ENCODE results near the gene DPYD.

DPYD gene

DNA sequence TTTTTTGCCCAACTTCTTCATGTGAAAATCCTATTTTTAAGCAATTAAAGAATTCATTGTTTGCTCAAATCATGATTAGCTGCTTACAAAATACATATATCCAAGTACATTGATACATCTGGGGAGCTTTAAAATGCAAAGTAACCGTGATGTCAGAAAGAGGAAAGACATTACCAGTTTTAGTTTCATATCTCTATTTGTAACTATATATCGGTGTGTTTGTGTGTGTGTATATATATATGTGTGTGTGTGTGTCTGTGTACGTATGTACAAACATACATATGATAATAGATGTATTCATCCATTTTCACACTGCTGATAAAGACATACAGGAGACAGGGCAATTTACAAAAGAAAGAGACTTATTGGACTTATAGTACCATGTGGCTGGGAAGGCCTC is 310.1 kb downstream of the DPYD start:
- Histone ChIP-seq H2BK5ac (ENCODE audit: low read length) (no peak overlapping the region), H3K23ac (ENCODE audit: low read depth, low read length, poor library complexity) (no peak overlapping the region), H2BK15ac (ENCODE audit: low read length) (no peak overlapping the region), H2BK12ac (ENCODE audit: low read length) (no peak overlapping the region), H3K14ac (ENCODE audit: low read length) (no peak overlapping the region), H2AK5ac (ENCODE audit: low read depth, low read length) (no peak overlapping the region), H3K4me3 (ENCODE audit: low read length in 2 of 2) (no peak overlapping the region), H3K9me3 (replicated peaks in 1 of 2; ENCODE audit: control insufficient read depth in 2 of 2, insufficient read depth in 1 of 2, low read depth in 1 of 2, low read length in 2 of 2) (peaks cover 0 to 3% of the 10 kb centered on the region in 2 donors), H3K9ac (ENCODE audit: low read depth, low read length, poor library complexity) (no peak overlapping the region), H3K79me1 (ENCODE audit: low read depth, low read length) (no peaks in the 10 kb centered on the region), H3K27me3 (ENCODE audit: control insufficient read depth in 3 of 3, insufficient read depth in 3 of 3, low read depth in 1 of 3, low read length in 3 of 3) (no peaks in the 10 kb centered on the region), H3K18ac (ENCODE audit: low read length) (no peak overlapping the region), H4K91ac (ENCODE audit: low read depth, low read length, poor library complexity) (no peak overlapping the region), H2BK120ac (ENCODE audit: low read depth, low read length) (no peak overlapping the region), H3K27ac (replicated peaks; ENCODE audit: low read length) (no peak overlapping the region), H3K4me2 (ENCODE audit: insufficient read depth, low read length, poor library complexity, severe bottlenecking) (no peak overlapping the region), H4K8ac (ENCODE audit: low read depth, low read length) (no peak overlapping the region), H2AFZ (ENCODE audit: low read length) (no peak overlapping the region), H3K4ac (ENCODE audit: low read length) (no peak overlapping the region), H3K36me3 (replicated peaks in 1 of 2; ENCODE audit: control insufficient read depth in 2 of 2, insufficient read depth in 2 of 2, low read length in 2 of 2) (no peaks in the 10 kb centered on the region), H3K4me1 (ENCODE audit: control insufficient read depth in 2 of 2, insufficient read depth in 1 of 2, low read depth in 1 of 2, low read length in 2 of 2) (no peaks in the 10 kb centered on the region)
- DNase-seq (ENCODE audit: low spot score): no peak
- WGBS, 2 donors (ENCODE audit: extremely low coverage in 2 of 2, insufficient read length in 2 of 2, insufficient replicate concordance in 1 of 2): no CpG with 5 or more reads among the region's 3 CpGs

DNA sequence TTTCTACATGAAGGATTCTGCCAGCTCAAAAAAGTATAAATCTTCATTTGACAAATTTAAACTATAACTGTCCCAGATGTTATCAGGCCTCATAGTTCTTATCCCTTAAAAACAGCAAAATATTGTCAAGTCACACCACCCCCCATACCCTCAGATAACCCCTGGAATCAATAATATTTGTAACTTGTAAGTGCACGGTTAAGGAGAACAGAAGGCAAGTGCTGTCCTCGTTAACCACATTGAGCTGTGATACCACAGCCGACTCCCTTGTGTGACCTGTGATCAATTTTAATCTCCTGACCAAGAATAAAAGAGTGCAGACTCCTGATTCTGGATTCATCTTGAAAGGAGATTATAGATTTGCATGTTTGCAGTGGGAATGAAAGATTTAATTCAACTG is 310.7 kb downstream of the DPYD start:
- H3K4me2 ChIP-seq (ENCODE audit: insufficient read depth, low read length, poor library complexity, severe bottlenecking): no peak overlapping the region
- no peak overlapping the region for H3K9ac ChIP-seq (ENCODE audit: low read depth, low read length, poor library complexity)
- no peaks in the 10 kb centered on the region for H3K36me3 ChIP-seq (replicated peaks in 1 of 2; ENCODE audit: control insufficient read depth in 2 of 2, insufficient read depth in 2 of 2, low read length in 2 of 2)
- H4K91ac ChIP-seq (ENCODE audit: low read depth, low read length, poor library complexity): no peak overlapping the region
- H2BK5ac ChIP-seq (ENCODE audit: low read length): no peak overlapping the region
- no peaks in the 10 kb centered on the region for H3K79me1 ChIP-seq (ENCODE audit: low read depth, low read length)
- no peaks in the 10 kb centered on the region for H3K4me1 ChIP-seq (ENCODE audit: control insufficient read depth in 2 of 2, insufficient read depth in 1 of 2, low read depth in 1 of 2, low read length in 2 of 2)
- H3K4ac ChIP-seq (ENCODE audit: low read length): no peak overlapping the region
- H3K27ac ChIP-seq (replicated peaks; ENCODE audit: low read length): no peak overlapping the region
- no CpG with 5 or more reads among the region's 3 CpGs for WGBS, 2 donors (ENCODE audit: extremely low coverage in 2 of 2, insufficient read length in 2 of 2, insufficient replicate concordance in 1 of 2)
- H3K14ac ChIP-seq (ENCODE audit: low read length): no peak overlapping the region
- H2BK15ac ChIP-seq (ENCODE audit: low read length): no peak overlapping the region
- H2AFZ ChIP-seq (ENCODE audit: low read length): no peak overlapping the region
- no peak overlapping the region for H2AK5ac ChIP-seq (ENCODE audit: low read depth, low read length)
- H3K4me3 ChIP-seq (ENCODE audit: low read length in 2 of 2): no peak overlapping the region
- H3K18ac ChIP-seq (ENCODE audit: low read length): no peak overlapping the region
- no peak overlapping the region for H2BK120ac ChIP-seq (ENCODE audit: low read depth, low read length)
- peaks cover 0 to 3% of the 10 kb centered on the region in 2 donors for H3K9me3 ChIP-seq (replicated peaks in 1 of 2; ENCODE audit: control insufficient read depth in 2 of 2, insufficient read depth in 1 of 2, low read depth in 1 of 2, low read length in 2 of 2)
- DNase-seq (ENCODE audit: low spot score): no peak
- no peak overlapping the region for H3K23ac ChIP-seq (ENCODE audit: low read depth, low read length, poor library complexity)
- H2BK12ac ChIP-seq (ENCODE audit: low read length): no peak overlapping the region
- no peaks in the 10 kb centered on the region for H3K27me3 ChIP-seq (ENCODE audit: control insufficient read depth in 3 of 3, insufficient read depth in 3 of 3, low read depth in 1 of 3, low read length in 3 of 3)
- no peak overlapping the region for H4K8ac ChIP-seq (ENCODE audit: low read depth, low read length)

DNA sequence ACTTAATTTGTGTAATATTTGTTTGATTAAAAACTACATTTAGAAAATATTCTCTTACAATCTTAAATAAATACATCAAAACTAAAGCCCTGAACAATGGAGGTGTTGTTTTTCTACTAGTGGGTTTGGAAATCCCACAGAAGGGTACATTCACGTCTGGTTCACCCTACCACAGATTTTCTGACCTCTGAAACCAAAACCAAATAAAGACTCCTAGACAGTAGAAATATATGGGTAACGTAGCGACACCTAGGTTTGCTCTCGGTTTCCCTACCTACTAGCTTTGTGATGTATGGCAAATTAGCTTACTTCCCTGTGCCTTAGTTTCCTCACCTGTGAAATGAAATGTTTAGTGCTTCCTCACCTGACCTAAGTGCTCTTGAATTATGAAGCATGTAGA is 312.6 kb downstream of the DPYD start:
- no peak for DNase-seq (ENCODE audit: low spot score)
- no peak overlapping the region for H3K4ac ChIP-seq (ENCODE audit: low read length)
- no peaks in the 10 kb centered on the region for H3K27me3 ChIP-seq (ENCODE audit: control insufficient read depth in 3 of 3, insufficient read depth in 3 of 3, low read depth in 1 of 3, low read length in 3 of 3)
- H3K23ac ChIP-seq (ENCODE audit: low read depth, low read length, poor library complexity): no peak overlapping the region
- no peak overlapping the region for H2BK15ac ChIP-seq (ENCODE audit: low read length)
- WGBS, 2 donors (ENCODE audit: extremely low coverage in 2 of 2, insufficient read length in 2 of 2, insufficient replicate concordance in 1 of 2): no CpG with 5 or more reads among the region's 4 CpGs
- no peak overlapping the region for H2BK12ac ChIP-seq (ENCODE audit: low read length)
- no peak overlapping the region for H3K4me2 ChIP-seq (ENCODE audit: insufficient read depth, low read length, poor library complexity, severe bottlenecking)
- no peaks in the 10 kb centered on the region for H3K36me3 ChIP-seq (replicated peaks in 1 of 2; ENCODE audit: control insufficient read depth in 2 of 2, insufficient read depth in 2 of 2, low read length in 2 of 2)
- no peak overlapping the region for H3K27ac ChIP-seq (replicated peaks; ENCODE audit: low read length)
- H3K18ac ChIP-seq (ENCODE audit: low read length): no peak overlapping the region
- H2BK120ac ChIP-seq (ENCODE audit: low read depth, low read length): no peak overlapping the region
- H3K4me3 ChIP-seq (ENCODE audit: low read length in 2 of 2): no peak overlapping the region
- H4K91ac ChIP-seq (ENCODE audit: low read depth, low read length, poor library complexity): no peak overlapping the region
- no peak overlapping the region for H2AK5ac ChIP-seq (ENCODE audit: low read depth, low read length)
- H2AFZ ChIP-seq (ENCODE audit: low read length): no peak overlapping the region
- peaks cover 0 to 3% of the 10 kb centered on the region in 2 donors for H3K4me1 ChIP-seq (ENCODE audit: control insufficient read depth in 2 of 2, insufficient read depth in 1 of 2, low read depth in 1 of 2, low read length in 2 of 2)
- peaks cover 0 to 3% of the 10 kb centered on the region in 2 donors for H3K9me3 ChIP-seq (replicated peaks in 1 of 2; ENCODE audit: control insufficient read depth in 2 of 2, insufficient read depth in 1 of 2, low read depth in 1 of 2, low read length in 2 of 2)
- no peak overlapping the region for H3K9ac ChIP-seq (ENCODE audit: low read depth, low read length, poor library complexity)
- no peaks in the 10 kb centered on the region for H3K79me1 ChIP-seq (ENCODE audit: low read depth, low read length)
- no peak overlapping the region for H3K14ac ChIP-seq (ENCODE audit: low read length)
- no peak overlapping the region for H2BK5ac ChIP-seq (ENCODE audit: low read length)
- H4K8ac ChIP-seq (ENCODE audit: low read depth, low read length): no peak overlapping the region

DNA sequence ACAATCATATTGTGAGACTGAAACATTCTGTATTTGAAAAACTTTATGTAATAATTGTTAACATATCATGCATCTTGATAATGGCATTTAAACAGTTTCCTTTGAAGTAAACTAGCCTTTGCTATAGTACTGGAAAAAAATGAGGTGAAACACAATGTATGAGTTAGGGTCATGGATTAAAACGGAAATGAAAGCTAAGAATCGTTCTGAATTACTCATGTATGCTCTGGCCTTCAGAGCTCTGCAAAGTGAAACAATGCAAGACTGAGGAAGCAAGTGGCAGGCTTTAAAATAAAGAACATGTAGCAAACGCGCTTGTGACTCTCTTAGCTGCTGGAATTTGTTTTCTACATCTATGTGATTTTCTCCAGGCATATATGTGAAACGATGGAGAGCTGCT is 317.1 kb downstream of the DPYD start:
- no peak overlapping the region for H3K4me2 ChIP-seq (ENCODE audit: insufficient read depth, low read length, poor library complexity, severe bottlenecking)
- no peak overlapping the region for H3K18ac ChIP-seq (ENCODE audit: low read length)
- H2AFZ ChIP-seq (ENCODE audit: low read length): peak overlapping the region; percentile 85
- H3K36me3 ChIP-seq (replicated peaks in 1 of 2; ENCODE audit: control insufficient read depth in 2 of 2, insufficient read depth in 2 of 2, low read length in 2 of 2): no peaks in the 10 kb centered on the region
- WGBS, 2 donors (ENCODE audit: extremely low coverage in 2 of 2, insufficient read length in 2 of 2, insufficient replicate concordance in 1 of 2): no CpG with 5 or more reads among the region's 5 CpGs
- H4K8ac ChIP-seq (ENCODE audit: low read depth, low read length): no peak overlapping the region
- H2BK5ac ChIP-seq (ENCODE audit: low read length): no peak overlapping the region
- H3K79me1 ChIP-seq (ENCODE audit: low read depth, low read length): peaks cover 1% of the 10 kb centered on the region
- H3K4ac ChIP-seq (ENCODE audit: low read length): no peak overlapping the region
- peaks cover 2 to 8% of the 10 kb centered on the region in 2 donors for H3K4me1 ChIP-seq (ENCODE audit: control insufficient read depth in 2 of 2, insufficient read depth in 1 of 2, low read depth in 1 of 2, low read length in 2 of 2)
- no peak overlapping the region for H3K27ac ChIP-seq (replicated peaks; ENCODE audit: low read length)
- no peak overlapping the region for H2BK120ac ChIP-seq (ENCODE audit: low read depth, low read length)
- no peak overlapping the region for H2BK12ac ChIP-seq (ENCODE audit: low read length)
- H3K9me3 ChIP-seq (replicated peaks in 1 of 2; ENCODE audit: control insufficient read depth in 2 of 2, insufficient read depth in 1 of 2, low read depth in 1 of 2, low read length in 2 of 2): no peaks in the 10 kb centered on the region
- H3K14ac ChIP-seq (ENCODE audit: low read length): no peak overlapping the region
- H4K91ac ChIP-seq (ENCODE audit: low read depth, low read length, poor library complexity): no peak overlapping the region
- H2AK5ac ChIP-seq (ENCODE audit: low read depth, low read length): no peak overlapping the region
- no peaks in the 10 kb centered on the region for H3K27me3 ChIP-seq (ENCODE audit: control insufficient read depth in 3 of 3, insufficient read depth in 3 of 3, low read depth in 1 of 3, low read length in 3 of 3)
- no peak overlapping the region for H3K23ac ChIP-seq (ENCODE audit: low read depth, low read length, poor library complexity)
- no peak overlapping the region for H3K4me3 ChIP-seq (ENCODE audit: low read length in 2 of 2)
- no peak overlapping the region for H2BK15ac ChIP-seq (ENCODE audit: low read length)
- H3K9ac ChIP-seq (ENCODE audit: low read depth, low read length, poor library complexity): no peak overlapping the region
- DNase-seq (ENCODE audit: low spot score): no peak

Data from neuronal stem cell (in vitro differentiated cells).